ENCODE measurements around the gene CD58.

CD58 gene

GRCh38 chr1:116570358-116571214 lies at the start of gene CD58:
Gene CD58 (minus strand): TSS chr1:116571026. CDS start chr1:116570972, 54 bp downstream.
- peak; percentile 80 for TF ChIP-seq CTCF (IDR thresholded peaks at IDR 0.05)

GRCh38 chr1:116605315-116605714 lies 34.5 kb upstream of the CD58 start:
- TF ChIP-seq CTCF (IDR thresholded peaks at IDR 0.05) = no peak

GRCh38 chr1:116595946-116596741 lies 25.3 kb upstream of the CD58 start:
- peak; percentile 56 for TF ChIP-seq CTCF (IDR thresholded peaks at IDR 0.05)

- TF ChIP-seq CTCF (IDR thresholded peaks at IDR 0.05) = peak; percentile 45
These were observed 24.4 kb upstream of the CD58 start for GRCh38 chr1:116595065-116595840.

GRCh38 chr1:116587501-116588227 lies 16.8 kb upstream of the CD58 start:
- no peak for TF ChIP-seq CTCF (IDR thresholded peaks at IDR 0.05)

- TF ChIP-seq CTCF (IDR thresholded peaks at IDR 0.05) = no peak
These were observed 15.9 kb upstream of the CD58 start for GRCh38 chr1:116586741-116587143.

GRCh38 chr1:116585886-116586285 lies 15.1 kb upstream of the CD58 start:
- TF ChIP-seq CTCF (IDR thresholded peaks at IDR 0.05) = no peak

Measured in LNCAP (cell line).